Endothelial cell of umbilical vein (primary cell): ENCODE measurements around the gene TUBA1A. TPM values are rescaled to one million over a fixed set of nuclear protein-coding genes. Genes with fewer than 3 reads are reported as not detected.

ENCODE experiments used
- BruUV-seq: library from RNA; stranded (reverse); fragments of 400-500 nt; replicated peaks from 2 replicates; lab custom pipeline; 2021; lab: Mats Ljungman, UMichigan
- CTCF ChIA-PET: fragments of 300-600, 350-600 bp; sonication (Branson Sonifier 250); formaldehyde crosslinking; loops from one replicate; lab custom pipeline; 2021; ENCODE audit warnings: antibody characterized with exemption, inconsistent platforms; lab: Charles Lee
- POLR2A ChIA-PET: fragments of 300-600, 350-600 bp; sonication (Branson Sonifier 250); formaldehyde crosslinking; loops from one replicate; lab custom pipeline; 2021; ENCODE audit warnings: antibody characterized with exemption, inconsistent platforms; lab: Charles Lee
- DNase-seq: peaks from one replicate; pipeline ENCODE4 v3.0.0-alpha.2; 2011; ENCODE audit warnings: low read depth, low spot score
- FAIRE-seq: peaks from 2 replicates; lab custom pipeline; 2011; peaks lifted over from hg19 to GRCh38; lab: Jason Lieb, UNC
- H2AFZ ChIP-seq: 2 replicates; pipeline ENCODE4 v1.6.0; 2012; ENCODE audit warnings: low read depth, low read length, control low read depth, inconsistent platforms
- H3K27ac ChIP-seq: 2 replicates; pipeline ENCODE4 v1.5.1; 2011; ENCODE audit warnings: low read depth, mild to moderate bottlenecking, control low read depth, low read length, moderate library complexity; ENCODE audit not compliant: insufficient read depth
- H3K27me3 ChIP-seq, 2 experiments: 2 replicates each; pipeline versions ENCODE4 v1.6.0 to v1.6.1; 2011; ENCODE audit warnings: low read length in 2 of 2, mixed read lengths in 1 of 2; ENCODE audit not compliant: control insufficient read depth in 2 of 2, insufficient read depth in 2 of 2
- H3K36me3 ChIP-seq, 2 experiments: 2 replicates in 1 of 2; 3 replicates in 1 of 2; pipeline ENCODE4 v1.5.1; 2011; ENCODE audit warnings: low read length in 2 of 2, mild to moderate bottlenecking in 1 of 2, moderate library complexity in 1 of 2; ENCODE audit not compliant: control insufficient read depth in 2 of 2, insufficient read depth in 2 of 2; ENCODE audit errors: extremely low read depth in 1 of 2
- H3K4me1 ChIP-seq: 3 replicates; pipeline ENCODE4 v1.5.1; 2011; ENCODE audit warnings: mild to moderate bottlenecking, low read length; ENCODE audit not compliant: control insufficient read depth, insufficient read depth; ENCODE audit errors: extremely low read depth
- H3K4me2 ChIP-seq: 2 replicates; pipeline ENCODE4 v1.6.1; 2011; ENCODE audit warnings: low read length, control low read depth, mixed read lengths; ENCODE audit not compliant: insufficient read depth
- H3K4me3 ChIP-seq, 3 experiments: fragments of 200-600 bp in 1 of 3; sonication (generic), shearing (Covaris generic) in 1 of 3; replicated peaks in 1 of 3; 2 replicates each; pipeline ENCODE4 v1.5.1; 2011 to 2016; ENCODE audit warnings: control low read depth in 3 of 3, low read length in 3 of 3, mild to moderate bottlenecking in 2 of 3, inconsistent platforms in 1 of 3, low read depth in 1 of 3, moderate library complexity in 1 of 3; ENCODE audit not compliant: insufficient read depth in 1 of 3
- H3K79me2 ChIP-seq: 2 replicates; pipeline ENCODE4 v1.6.0; 2012; ENCODE audit warnings: low read length, inconsistent platforms; ENCODE audit not compliant: control insufficient read depth, insufficient read depth
- H3K9ac ChIP-seq: replicated peaks from 2 replicates; pipeline ENCODE3; 2011; ENCODE audit warnings: low read length, control low read depth; ENCODE audit not compliant: insufficient read depth; ENCODE audit errors: extremely low read depth
- H3K9me1 ChIP-seq: replicated peaks from 3 replicates; pipeline ENCODE4 v1.6.0; 2011; ENCODE audit warnings: mild to moderate bottlenecking, low read length; ENCODE audit not compliant: control insufficient read depth, insufficient read depth; ENCODE audit errors: extremely low read depth
- H3K9me3 ChIP-seq: replicated peaks from 2 replicates; pipeline ENCODE4 v1.5.1; 2012; ENCODE audit warnings: low read length, inconsistent platforms; ENCODE audit not compliant: control insufficient read depth, insufficient read depth
- H4K20me1 ChIP-seq: replicated peaks from 2 replicates; pipeline ENCODE3; 2011; ENCODE audit warnings: mild to moderate bottlenecking, low read length; ENCODE audit not compliant: control insufficient read depth, insufficient read depth; ENCODE audit errors: extremely low read depth
- EZH2 ChIP-seq: IDR thresholded peaks from 2 replicates; pipeline ENCODE4 v1.6.1; 2012; ENCODE audit warnings: borderline replicate concordance, low read depth, mild to moderate bottlenecking, moderate library complexity, low read length, inconsistent platforms; ENCODE audit not compliant: severe bottlenecking
- FOS ChIP-seq: IDR thresholded peaks from 2 replicates; pipeline ENCODE4 v1.6.1; 2011; ENCODE audit warnings: mild to moderate bottlenecking, low read length, moderate library complexity, borderline replicate concordance; ENCODE audit not compliant: insufficient read depth
- GATA2 ChIP-seq: IDR thresholded peaks from 2 replicates; pipeline ENCODE4 v1.7.0; 2011; ENCODE audit warnings: low read depth, mild to moderate bottlenecking, moderate library complexity, mixed read lengths, low read length; ENCODE audit not compliant: insufficient read length, insufficient read depth
- JUN ChIP-seq: IDR thresholded peaks from 2 replicates; pipeline ENCODE4 v1.6.1; 2011; ENCODE audit warnings: borderline replicate concordance, low read depth; ENCODE audit not compliant: insufficient read length, insufficient read depth
- MYC ChIP-seq: IDR thresholded peaks from one replicate; pipeline ENCODE4 v1.6.1; 2011; ENCODE audit warnings: mild to moderate bottlenecking, low read depth, low read length
- POLR2A ChIP-seq: IDR thresholded peaks from 2 replicates; pipeline ENCODE4 v1.6.1; 2012; ENCODE audit warnings: low read depth, mild to moderate bottlenecking, control low read depth, low read length
- POLR2AphosphoS5 ChIP-seq: IDR thresholded peaks from 2 replicates; pipeline ENCODE4 v1.6.1; 2012; ENCODE audit warnings: low read depth, mild to moderate bottlenecking, control low read depth, low read length, moderate library complexity; ENCODE audit not compliant: insufficient read depth
- dilution Hi-C: fragments of 300-500 bp; cut with MboI; formaldehyde crosslinking; loops from one replicate; pipeline ENCODE4 v1.15.0; 2019; ENCODE audit warnings: low sequenced_read_pairs; ENCODE audit not compliant: extremely low pct_ligation_motif_present
- intact Hi-C: fragments of 100-400 bp; cut with micrococcal nuclease; formaldehyde crosslinking; loops from one replicate; pipeline ENCODE4 v1.10.0; 2022
- polyA plus RNA-seq, 4 experiments: library from polyadenylated mRNA; depleted of rRNA in 3 of 4; stranded (reverse) in 3 of 4; unstranded in 1 of 4; fragments of >200 nt; gene quantifications; 2 replicates each; pipeline versions ENCODE4 v1.2.1 to v1.2.3, GENCODE V29; 2011 to 2012; ENCODE audit warnings: missing spikeins in 1 of 4
- total RNA-seq: library from RNA; stranded (reverse); gene quantifications from 2 replicates; pipeline ENCODE4 v1.2.3, GENCODE V29; 2021
- TF ChIP-seq, protein P1 (sequence below): IDR thresholded peaks from 2 replicates; pipeline ENCODE4 v1.6.1; 2011; ENCODE audit not compliant: insufficient read depth, insufficient read length
- TF ChIP-seq, protein P2 (sequence below), 2 donors: IDR thresholded peaks; 1 replicate in 1 of 2; 2 replicates in 1 of 2; pipeline ENCODE4 v1.5.1; 2011; ENCODE audit warnings: low read length in 2 of 2, mild to moderate bottlenecking in 2 of 2, moderate library complexity in 2 of 2, control low read depth in 1 of 2, inconsistent platforms in 1 of 2, low read depth in 1 of 2; ENCODE audit not compliant: insufficient read depth in 1 of 2; ENCODE audit errors: extremely low read depth in 1 of 2

The TUBA1A gene
- total and polyA plus RNA-seq, 2 donors (not counting 3 experiments of a cell fraction or from before 2014, with no cell fraction given) = 740 to 2,429 TPM

DNA sequence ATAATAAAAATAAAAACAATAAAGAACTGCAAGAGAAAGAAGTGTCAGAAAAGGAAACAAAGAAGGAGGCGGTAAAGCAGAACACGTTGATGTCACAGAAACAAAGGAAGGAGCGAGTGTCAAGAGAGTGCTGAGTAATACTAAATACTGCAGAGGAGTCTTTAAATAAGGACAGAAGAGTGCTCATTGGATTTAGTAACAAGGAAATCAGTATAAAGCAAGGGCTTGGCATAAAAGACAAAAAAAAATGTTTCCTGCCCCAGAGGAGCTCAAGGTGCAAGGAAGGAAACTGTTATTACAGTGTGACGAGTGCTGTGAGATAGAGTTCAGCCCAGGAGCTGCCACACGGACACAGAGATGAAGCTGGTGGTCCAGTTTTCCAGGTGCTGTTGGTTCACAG lies 8.4 kb upstream of the TUBA1A start:
- peaks cover 33% of the 10 kb centered on the region for H3K4me1 ChIP-seq
- H3K36me3 ChIP-seq = no peaks in the 10 kb centered on the region
- TF ChIP-seq EZH2 = no peak
- TF ChIP-seq JUN = no peak
- no peak for TF ChIP-seq FOS
- TF ChIP-seq, protein P1, sequence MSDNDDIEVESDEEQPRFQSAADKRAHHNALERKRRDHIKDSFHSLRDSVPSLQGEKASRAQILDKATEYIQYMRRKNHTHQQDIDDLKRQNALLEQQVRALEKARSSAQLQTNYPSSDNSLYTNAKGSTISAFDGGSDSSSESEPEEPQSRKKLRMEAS = no peak
- dilution Hi-C loops = no loop called here
- no peaks in the 10 kb centered on the region for H3K79me2 ChIP-seq
- H3K9me3 ChIP-seq = no peaks in the 10 kb centered on the region
- no peak overlapping the region for H3K4me3 ChIP-seq
- H2AFZ ChIP-seq = no peak overlapping the region
- FAIRE-seq = no peak
- no peaks in the 10 kb centered on the region for H3K27me3 ChIP-seq
- H3K4me2 ChIP-seq = no peak overlapping the region
- no peak for DNase-seq
- H3K9ac ChIP-seq = no peak overlapping the region
- no peaks in the 10 kb centered on the region for H4K20me1 ChIP-seq
- no peak overlapping the region for H3K27ac ChIP-seq
- ChIA-PET CTCF (interaction anchor here (1.0 to 3.4 kb wide), 4 partner anchors 7 to 92 kb away, joined by 3 to 12 read pairs (median 4); no protein-coding TSS in a partner anchor), POLR2A (interaction anchor here (1.4 kb wide), 1 partner anchor 8 kb away, joined by 4 read pairs; the partner anchor contains the start of gene TUBA1A)
- no peaks in the 10 kb centered on the region for H3K9me1 ChIP-seq
- intact Hi-C loops = no loop called here
- no TSS peak for BruUV-seq

DNA sequence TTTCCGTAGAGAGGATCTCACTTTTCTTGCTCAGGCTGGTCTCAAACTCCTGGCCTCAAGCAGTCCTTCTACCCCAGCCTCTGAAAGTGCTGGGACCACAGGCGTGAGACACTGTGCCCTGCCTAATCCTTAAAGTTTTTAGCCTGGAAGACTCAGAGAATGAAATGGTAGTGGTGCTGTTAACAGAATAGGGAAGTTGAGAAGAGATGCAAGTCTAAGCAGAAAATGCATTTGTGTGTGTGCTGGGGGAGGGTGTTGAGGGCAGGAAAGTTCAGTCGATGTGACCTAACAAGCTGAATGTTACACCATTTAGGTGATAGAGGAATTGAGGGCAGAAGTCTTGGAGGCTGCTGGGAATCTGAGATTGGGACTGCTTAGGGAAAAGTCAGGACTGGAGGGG lies 6.9 kb upstream of the TUBA1A start:
- CTCF ChIA-PET = no interaction called here
- DNase-seq = no peak
- Histone ChIP-seq H3K4me3 (no peak overlapping the region), H2AFZ (no peak overlapping the region), H3K27ac (no peak overlapping the region), H3K9me1 (no peaks in the 10 kb centered on the region), H3K79me2 (no peaks in the 10 kb centered on the region), H3K4me1 (peaks cover 18% of the 10 kb centered on the region), H3K4me2 (no peak overlapping the region), H3K36me3 (no peaks in the 10 kb centered on the region), H3K9me3 (no peaks in the 10 kb centered on the region), H3K9ac (no peak overlapping the region), H4K20me1 (no peaks in the 10 kb centered on the region), H3K27me3 (no peaks in the 10 kb centered on the region)
- dilution Hi-C loops (no loop called here), intact Hi-C loops (no loop called here)
- POLR2A ChIA-PET = interaction anchor here (0.7 to 1.1 kb wide), 2 partner anchors 66 to 68 kb away, joined by 3 to 5 read pairs; no protein-coding TSS in a partner anchor
- TF ChIP-seq GATA2 = no peak
- TF ChIP-seq, protein P1 = no peak
- no peak for TF ChIP-seq FOS
- TF ChIP-seq JUN = no peak
- TF ChIP-seq MYC = no peak
- TF ChIP-seq, protein P2, sequence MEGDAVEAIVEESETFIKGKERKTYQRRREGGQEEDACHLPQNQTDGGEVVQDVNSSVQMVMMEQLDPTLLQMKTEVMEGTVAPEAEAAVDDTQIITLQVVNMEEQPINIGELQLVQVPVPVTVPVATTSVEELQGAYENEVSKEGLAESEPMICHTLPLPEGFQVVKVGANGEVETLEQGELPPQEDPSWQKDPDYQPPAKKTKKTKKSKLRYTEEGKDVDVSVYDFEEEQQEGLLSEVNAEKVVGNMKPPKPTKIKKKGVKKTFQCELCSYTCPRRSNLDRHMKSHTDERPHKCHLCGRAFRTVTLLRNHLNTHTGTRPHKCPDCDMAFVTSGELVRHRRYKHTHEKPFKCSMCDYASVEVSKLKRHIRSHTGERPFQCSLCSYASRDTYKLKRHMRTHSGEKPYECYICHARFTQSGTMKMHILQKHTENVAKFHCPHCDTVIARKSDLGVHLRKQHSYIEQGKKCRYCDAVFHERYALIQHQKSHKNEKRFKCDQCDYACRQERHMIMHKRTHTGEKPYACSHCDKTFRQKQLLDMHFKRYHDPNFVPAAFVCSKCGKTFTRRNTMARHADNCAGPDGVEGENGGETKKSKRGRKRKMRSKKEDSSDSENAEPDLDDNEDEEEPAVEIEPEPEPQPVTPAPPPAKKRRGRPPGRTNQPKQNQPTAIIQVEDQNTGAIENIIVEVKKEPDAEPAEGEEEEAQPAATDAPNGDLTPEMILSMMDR (IDR thresholded peaks at IDR 0.05; ENCODE audit: extremely low read depth in 1 of 2, insufficient read depth in 1 of 2, low read depth in 1 of 2, low read length in 2 of 2) = no peak
- no peak for TF ChIP-seq POLR2AphosphoS5
- TF ChIP-seq POLR2A = no peak
- TF ChIP-seq EZH2 = no peak
- no TSS peak for BruUV-seq
- no peak for FAIRE-seq
